Measurements from ENCODE around the gene SH2D7. TPM values are rescaled to one million over a fixed set of nuclear protein-coding genes. Genes with fewer than 3 reads are reported as not detected.

Gene SH2D7
- polyA plus RNA-seq, 1 donor (not counting 4 experiments of a cell fraction or from before 2014, with no cell fraction given) = not detected

GRCh38 chr15:78140292-78140691 is 47.9 kb downstream of the SH2D7 start:
- Histone ChIP-seq H3K4me3 (ENCODE audit: control insufficient read depth in 2 of 3, extremely low read depth in 1 of 3, insufficient read depth in 2 of 3, low read depth in 1 of 3, low read length in 3 of 3) (no peak overlapping the region), H3K9me1 (ENCODE audit: control insufficient read depth, extremely low read depth, insufficient read depth, low read length) (no peaks in the 10 kb centered on the region), H3K27me3 (ENCODE audit: control insufficient read depth, extremely low read depth, insufficient read depth, low read length) (no peaks in the 10 kb centered on the region), H3K27ac (ENCODE audit: control insufficient read depth, insufficient read depth, low read length) (no peak overlapping the region), H4K20me1 (ENCODE audit: control insufficient read depth, extremely low read depth, insufficient read depth, low read length) (no peaks in the 10 kb centered on the region), H2AFZ (ENCODE audit: control insufficient read depth, low read length) (no peak overlapping the region), H3K4me2 (ENCODE audit: control insufficient read depth, extremely low read depth, insufficient read depth, low read depth, low read length) (no peak overlapping the region), H3K4me1 (ENCODE audit: control insufficient read depth, extremely low read depth, insufficient read depth, low read length) (no peaks in the 10 kb centered on the region), H3K79me2 (ENCODE audit: control insufficient read depth, insufficient read depth, low read length) (no peaks in the 10 kb centered on the region), H3K9ac (ENCODE audit: control insufficient read depth, extremely low read depth, insufficient read depth, low read length) (no peak overlapping the region), H3K9me3 (ENCODE audit: control insufficient read depth, low read depth, low read length) (no peaks in the 10 kb centered on the region), H3K36me3 (ENCODE audit: control insufficient read depth in 2 of 2, extremely low read depth in 1 of 2, insufficient read depth in 2 of 2, low read length in 2 of 2) (no peaks in the 10 kb centered on the region)
- DNase-seq (ENCODE audit: low read depth, low spot score) (no peak), FAIRE-seq (no peak)
- dilution Hi-C loops (cut with MboI; ENCODE audit: extremely low pct_ligation_motif_present, low sequenced_read_pairs) = no loop called here
- TF ChIP-seq, protein P1, sequence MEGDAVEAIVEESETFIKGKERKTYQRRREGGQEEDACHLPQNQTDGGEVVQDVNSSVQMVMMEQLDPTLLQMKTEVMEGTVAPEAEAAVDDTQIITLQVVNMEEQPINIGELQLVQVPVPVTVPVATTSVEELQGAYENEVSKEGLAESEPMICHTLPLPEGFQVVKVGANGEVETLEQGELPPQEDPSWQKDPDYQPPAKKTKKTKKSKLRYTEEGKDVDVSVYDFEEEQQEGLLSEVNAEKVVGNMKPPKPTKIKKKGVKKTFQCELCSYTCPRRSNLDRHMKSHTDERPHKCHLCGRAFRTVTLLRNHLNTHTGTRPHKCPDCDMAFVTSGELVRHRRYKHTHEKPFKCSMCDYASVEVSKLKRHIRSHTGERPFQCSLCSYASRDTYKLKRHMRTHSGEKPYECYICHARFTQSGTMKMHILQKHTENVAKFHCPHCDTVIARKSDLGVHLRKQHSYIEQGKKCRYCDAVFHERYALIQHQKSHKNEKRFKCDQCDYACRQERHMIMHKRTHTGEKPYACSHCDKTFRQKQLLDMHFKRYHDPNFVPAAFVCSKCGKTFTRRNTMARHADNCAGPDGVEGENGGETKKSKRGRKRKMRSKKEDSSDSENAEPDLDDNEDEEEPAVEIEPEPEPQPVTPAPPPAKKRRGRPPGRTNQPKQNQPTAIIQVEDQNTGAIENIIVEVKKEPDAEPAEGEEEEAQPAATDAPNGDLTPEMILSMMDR (optimal IDR thresholded peaks at IDR 0.05 in 1 of 3, IDR thresholded peaks at IDR 0.05 in 1 of 3, conservative IDR thresholded peaks at IDR 0.05 in 1 of 3; ENCODE audit: extremely low read depth in 1 of 3, insufficient read depth in 2 of 3, low read length in 3 of 3) = no peak
- no peak for TF ChIP-seq EZH2 (IDR thresholded peaks at IDR 0.05; ENCODE audit: low read length)

GRCh38 chr15:78142332-78142731 is 50.0 kb downstream of the SH2D7 start:
- Histone ChIP-seq H3K9ac (ENCODE audit: control insufficient read depth, extremely low read depth, insufficient read depth, low read length) (no peak overlapping the region), H4K20me1 (ENCODE audit: control insufficient read depth, extremely low read depth, insufficient read depth, low read length) (no peaks in the 10 kb centered on the region), H3K79me2 (ENCODE audit: control insufficient read depth, insufficient read depth, low read length) (no peaks in the 10 kb centered on the region), H2AFZ (ENCODE audit: control insufficient read depth, low read length) (no peak overlapping the region), H3K4me2 (ENCODE audit: control insufficient read depth, extremely low read depth, insufficient read depth, low read depth, low read length) (no peak overlapping the region), H3K4me1 (ENCODE audit: control insufficient read depth, extremely low read depth, insufficient read depth, low read length) (peaks cover 12% of the 10 kb centered on the region), H3K4me3 (ENCODE audit: control insufficient read depth in 2 of 3, extremely low read depth in 1 of 3, insufficient read depth in 2 of 3, low read depth in 1 of 3, low read length in 3 of 3) (no peak overlapping the region), H3K36me3 (ENCODE audit: control insufficient read depth in 2 of 2, extremely low read depth in 1 of 2, insufficient read depth in 2 of 2, low read length in 2 of 2) (no peaks in the 10 kb centered on the region), H3K27ac (ENCODE audit: control insufficient read depth, insufficient read depth, low read length) (no peak overlapping the region), H3K9me1 (ENCODE audit: control insufficient read depth, extremely low read depth, insufficient read depth, low read length) (no peaks in the 10 kb centered on the region), H3K9me3 (ENCODE audit: control insufficient read depth, low read depth, low read length) (no peaks in the 10 kb centered on the region), H3K27me3 (ENCODE audit: control insufficient read depth, extremely low read depth, insufficient read depth, low read length) (no peaks in the 10 kb centered on the region)
- dilution Hi-C loops (cut with MboI; ENCODE audit: extremely low pct_ligation_motif_present, low sequenced_read_pairs) = no loop called here
- FAIRE-seq (no peak), DNase-seq (ENCODE audit: low read depth, low spot score) (no peak)
- no peak for TF ChIP-seq EZH2 (IDR thresholded peaks at IDR 0.05; ENCODE audit: low read length)
- TF ChIP-seq, protein P1 (optimal IDR thresholded peaks at IDR 0.05 in 1 of 3, IDR thresholded peaks at IDR 0.05 in 1 of 3, conservative IDR thresholded peaks at IDR 0.05 in 1 of 3; ENCODE audit: extremely low read depth in 1 of 3, insufficient read depth in 2 of 3, low read length in 3 of 3) = no peak

All from keratinocyte (primary cell).